Measurements from ENCODE around the gene CTU2. TPM values are rescaled to one million over a fixed set of nuclear protein-coding genes. Genes with fewer than 3 reads are reported as not detected.

The CTU2 gene
- total and polyA plus RNA-seq, 2 of the 8 experiments (the other 6 are each of a cell fraction or from before 2014, with no cell fraction given): 32.7 to 42.9 TPM

GRCh38 chr16:88743693-88744576 is 37.6 kb downstream of the CTU2 start:
- Histone ChIP-seq H3K27me3 (replicated peaks in 1 of 4; ENCODE audit: control insufficient read depth in 3 of 4, extremely low read depth in 1 of 4, insufficient read depth in 3 of 4, low read length in 3 of 4) (no peaks in the 10 kb centered on the region), H3K4me2 (ENCODE audit: insufficient read depth in 1 of 2, low read depth in 2 of 2, low read length in 2 of 2) (no peak overlapping the region), H2BK15ac (ENCODE audit: low read length) (0 out of 2 replicates have a peak overlapping the region, but pooled peaks have one; percentile 81), H2BK12ac (ENCODE audit: low read depth, low read length) (peak overlapping the region; percentile 62; the same call in 1 of the 2 replicates), H4K8ac (ENCODE audit: extremely low read depth, insufficient read depth, low read length) (peak overlapping the region; percentile 21), H2BK5ac (ENCODE audit: low read depth, low read length) (peak overlapping the region; percentile 48; the same call in 1 of the 2 replicates), H2AK5ac (ENCODE audit: low read depth, low read length) (peak overlapping the region; percentile 66; the same call in 1 of the 2 replicates), H3K23me2 (ENCODE audit: low read depth, low read length) (no peaks in the 10 kb centered on the region), H3K4me3 (ENCODE audit: extremely low read depth in 1 of 4, insufficient read depth in 2 of 4, low read depth in 3 of 4, low read length in 4 of 4) (no peak overlapping the region), H4K5ac (ENCODE audit: insufficient read length, low read depth, low read length) (no peak overlapping the region), H4K20me1 (replicated peaks in 1 of 2; ENCODE audit: control insufficient read depth in 1 of 2, insufficient read depth in 2 of 2, low read length in 2 of 2) (peaks cover 0 to 5% of the 10 kb centered on the region in 2 experiments), H3K14ac (ENCODE audit: insufficient read length) (no peak overlapping the region), H3K9ac (replicated peaks in 1 of 4; ENCODE audit: extremely low read depth in 1 of 4, low read depth in 3 of 4, low read length in 3 of 4) (no peak overlapping the region), H3K4me1 (replicated peaks in 1 of 4; ENCODE audit: control insufficient read depth in 3 of 4, insufficient read depth in 4 of 4, low read length in 3 of 4) (peaks cover 0 to 11% (median 6%) of the 10 kb centered on the region in 4 experiments; a peak in 4 of 7 replicates), H2AFZ (ENCODE audit: low read length) (no peak overlapping the region), H4K91ac (replicated peaks; ENCODE audit: insufficient read length, low read length) (no peak overlapping the region), H3K27ac (ENCODE audit: low read depth, low read length) (no peak overlapping the region), H3K36me3 (ENCODE audit: control insufficient read depth in 2 of 4, insufficient read depth in 4 of 4, low read length in 3 of 4) (no peaks in the 10 kb centered on the region), H3K56ac (replicated peaks; ENCODE audit: insufficient read length, low read depth, low read length) (no peak overlapping the region), H2BK120ac (replicated peaks; ENCODE audit: low read depth, low read length) (no peak overlapping the region), H3K23ac (ENCODE audit: insufficient read length) (no peak overlapping the region), H3K4ac (replicated peaks; ENCODE audit: insufficient read length, low read depth, low read length) (no peak overlapping the region), H3K79me1 (ENCODE audit: low read depth, low read length) (no peaks in the 10 kb centered on the region), H2BK20ac (ENCODE audit: low read length) (0 out of 2 replicates have a peak overlapping the region, but pooled peaks have one; percentile 32), H3K9me3 (ENCODE audit: insufficient read depth in 2 of 2, low read depth in 1 of 2, low read length in 1 of 2) (no peaks in the 10 kb centered on the region), H3K79me2 (ENCODE audit: control insufficient read depth in 1 of 2, insufficient read depth in 2 of 2, low read length in 2 of 2) (no peaks in the 10 kb centered on the region), H3K18ac (ENCODE audit: extremely low read depth, low read length) (no peak overlapping the region; the same call in 1 of the 2 replicates)
- TF ChIP-seq JUND (IDR thresholded peaks at IDR 0.05; ENCODE audit: low read length) (no peak), GABPA (IDR thresholded peaks at IDR 0.05; ENCODE audit: borderline replicate concordance, insufficient read depth, low read length) (peak; percentile 68), ASH2L (IDR thresholded peaks at IDR 0.05; ENCODE audit: low read length) (peak; percentile 17), RAD21 (IDR thresholded peaks at IDR 0.05 in 1 of 2, conservative IDR thresholded peaks at IDR 0.05 in 1 of 2; ENCODE audit: low read depth in 2 of 2, low read length in 2 of 2) (peak; percentile 44 to 51), CTCF (IDR thresholded peaks at IDR 0.05; ENCODE audit: control extremely low read depth in 1 of 3, insufficient read depth in 1 of 3, low read depth in 1 of 3, low read length in 3 of 3) (peak; percentile 81 to 96 (median 93)), SP2 (IDR thresholded peaks at IDR 0.05; ENCODE audit: low read length) (no peak), RXRA (IDR thresholded peaks at IDR 0.05; ENCODE audit: insufficient read depth, low read depth, low read length) (peak; percentile 53; the same call in 1 of the 2 replicates)
- FAIRE-seq: peak; percentile 60
- peak; percentile 39 to 98 for DNase-seq (ENCODE audit: low read depth in 1 of 2, low spot score in 2 of 2)
- ChIA-PET POLR2A (ENCODE audit: partially characterized antibody) (interaction anchor here (1.0 kb wide), 1 partner anchor 63 kb away, joined by 3 read pairs; no protein-coding TSS in a partner anchor), CTCF (ENCODE audit: partially characterized antibody) (interaction anchor here (0.7 to 25.0 kb wide), 24 partner anchors 7 to 472 kb away, joined by 3 to 251 read pairs (median 4); partner anchors contain the start of genes APRT and CDT1)
- 72% methylated on average over 31 of the region's 32 CpGs; no CpG with 5 or more reads in 1 of the 2 experiments for WGBS, 2 experiments (ENCODE audit: extremely low coverage in 1 of 2, insufficient coverage in 1 of 2, insufficient read length in 1 of 2, insufficient replicate concordance in 2 of 2, low coverage in 1 of 2, low lambda C conversion rate in 2 of 2, missing lambda C conversion rate in 1 of 2)

All from H1 (cell line).